CD4-positive, alpha-beta T cell (primary cell): ENCODE data around the gene AHRR. TPM values are rescaled to one million over a fixed set of nuclear protein-coding genes. Genes with fewer than 3 reads are reported as not detected.

Experiments
- ATAC-seq: fragments of 200-7000 bp; cut with Tn5 transposase; one replicate; pipeline ENCODE4 v1.10.0; 2022; ENCODE audit warnings: mild to moderate bottlenecking; ENCODE audit not compliant: poor library complexity
- CTCF ChIA-PET: fragments of 350-600 bp; sonication (Branson Sonifier 250); formaldehyde crosslinking; loops from one replicate; lab custom pipeline; 2021; ENCODE audit warnings: antibody characterized with exemption, inconsistent platforms; lab: Charles Lee
- POLR2A ChIA-PET: fragments of 350-600 bp; sonication (Branson Sonifier 250); formaldehyde crosslinking; loops from one replicate; lab custom pipeline; 2021; ENCODE audit warnings: antibody characterized with exemption, inconsistent platforms; lab: Charles Lee
- DNase-seq, 14 experiments: peaks; one replicate each; pipeline ENCODE4 v3.0.0-alpha.2; 2013 to 2020; ENCODE audit warnings: mixed read lengths in 2 of 14
- H3K27ac ChIP-seq, 2 donors: one replicate each; pipeline versions ENCODE4 v1.5.1 to v1.7.0; 2013; ENCODE audit warnings: low read length in 2 of 2, low read depth in 1 of 2, mild to moderate bottlenecking in 1 of 2
- H3K27me3 ChIP-seq, 2 experiments: 1 replicate in 1 of 2; 2 replicates in 1 of 2; pipeline versions ENCODE4 v1.6.1 to v1.7.0; 2013; ENCODE audit warnings: low read length in 2 of 2, control low read depth in 1 of 2, mild to moderate bottlenecking in 1 of 2, moderate library complexity in 1 of 2; ENCODE audit not compliant: insufficient read depth in 2 of 2, control insufficient read depth in 1 of 2
- H3K36me3 ChIP-seq: one replicate; pipeline ENCODE4 v1.6.1; 2013; ENCODE audit warnings: low read length, control low read depth; ENCODE audit not compliant: insufficient read depth
- H3K4me1 ChIP-seq: one replicate; pipeline ENCODE4 v1.6.1; 2013; ENCODE audit warnings: low read length, control low read depth; ENCODE audit not compliant: insufficient read depth
- H3K4me3 ChIP-seq: one replicate; pipeline ENCODE4 v1.5.1; 2013; ENCODE audit warnings: mild to moderate bottlenecking, low read length, moderate library complexity
- H3K9me3 ChIP-seq, 2 experiments: 1 replicate in 1 of 2; 2 replicates in 1 of 2; pipeline versions ENCODE4 v1.6.1 to v1.7.0; 2013; ENCODE audit warnings: low read length in 2 of 2, mild to moderate bottlenecking in 2 of 2, control low read depth in 1 of 2, moderate library complexity in 1 of 2; ENCODE audit not compliant: control insufficient read depth in 1 of 2, insufficient read depth in 1 of 2
- H3K27ac Mint-ChIP-seq: one replicate; pipeline ENCODE4 v1.8.0; 2020; ENCODE audit warnings: mixed read lengths
- H3K27me3 Mint-ChIP-seq: one replicate; pipeline ENCODE4 v1.8.0; 2021; ENCODE audit warnings: mixed read lengths
- H3K36me3 Mint-ChIP-seq: one replicate; pipeline ENCODE4 v1.8.0; 2021; ENCODE audit warnings: low read depth, mixed read lengths
- H3K4me1 Mint-ChIP-seq: one replicate; pipeline ENCODE4 v1.8.0; 2021; ENCODE audit warnings: low read depth, mixed read lengths
- H3K4me3 Mint-ChIP-seq: one replicate; pipeline ENCODE4 v1.8.0; 2020; ENCODE audit warnings: mild to moderate bottlenecking, mixed read lengths
- H3K9me3 Mint-ChIP-seq: one replicate; pipeline ENCODE4 v1.8.0; 2020; ENCODE audit warnings: mixed read lengths
- CTCF ChIP-seq: fragments of 200-600 bp; IDR thresholded peaks from one replicate; pipeline ENCODE4 v1.8.0; 2022; ENCODE audit warnings: antibody characterized with exemption, mild to moderate bottlenecking
- intact Hi-C, 2 experiments: fragments of 100-400 bp; cut with DNase I in 1 of 2; cut with micrococcal nuclease in 1 of 2; formaldehyde crosslinking; loops; one replicate each; pipeline versions ENCODE4 v1.15.1 to v1.9.0; 2023 to 2025; cut with DNase I, micrococcal nuclease
- total RNA-seq, 174 experiments: library from RNA in 2 of 174; stranded (reverse) in 2 of 174; gene quantifications; one replicate each; pipeline ENCODE4 v1.2.3 and lab custom pipeline; 2021 to 2026

The AHRR gene
- total RNA-seq, 2 experiments from 2014 or later, result 0.45 to 0.63 TPM

- H3K27me3 ChIP-seq, result peaks cover 0 to 3% of the 10 kb centered on the region in 2 experiments
- peaks cover 9% of the 10 kb centered on the region for H3K4me1 ChIP-seq
- no peaks in the 10 kb centered on the region for H3K9me3 ChIP-seq
- H3K27ac Mint-ChIP-seq, result no peak overlapping the region
- intact Hi-C loops, result no loop called here
- DNase-seq (no peak), ATAC-seq (no peak)
- ChIA-PET CTCF (no interaction called here), POLR2A (no interaction called here)
- no peak overlapping the region for H3K4me3 Mint-ChIP-seq
- H3K27me3 Mint-ChIP-seq, result peaks cover 6% of the 10 kb centered on the region
- no peak for TF ChIP-seq CTCF
- H3K36me3 Mint-ChIP-seq, result no peaks in the 10 kb centered on the region
- H3K36me3 ChIP-seq, result no peaks in the 10 kb centered on the region
- no peaks in the 10 kb centered on the region for H3K4me1 Mint-ChIP-seq
- no peak overlapping the region for H3K4me3 ChIP-seq
- H3K27ac ChIP-seq, result no peak overlapping the region
- no peaks in the 10 kb centered on the region for H3K9me3 Mint-ChIP-seq
These were observed 12.4 kb downstream of the AHRR start for GRCh38 chr5:333945-334344.

- Histone ChIP-seq H3K27me3 (no peaks in the 10 kb centered on the region), H3K9me3 (no peaks in the 10 kb centered on the region), H3K36me3 (no peaks in the 10 kb centered on the region), H3K4me3 (no peak overlapping the region), H3K27ac (no peak overlapping the region), H3K4me1 (peaks cover 9% of the 10 kb centered on the region)
- H3K9me3 Mint-ChIP-seq, result no peaks in the 10 kb centered on the region
- POLR2A ChIA-PET, result no interaction called here
- ATAC-seq, result no peak
- DNase-seq, result no peak
- intact Hi-C loops, result no loop called here
- H3K27me3 Mint-ChIP-seq, result no peaks in the 10 kb centered on the region
- CTCF ChIA-PET, result no interaction called here
- no peak overlapping the region for H3K4me3 Mint-ChIP-seq
- H3K4me1 Mint-ChIP-seq, result no peaks in the 10 kb centered on the region
- no peak for TF ChIP-seq CTCF
- H3K36me3 Mint-ChIP-seq, result no peaks in the 10 kb centered on the region
- H3K27ac Mint-ChIP-seq, result no peak overlapping the region
These were observed 13.6 kb downstream of the AHRR start for GRCh38 chr5:334903-335739.

GRCh38 chr5:335740-336038 is 14.2 kb downstream of the AHRR start:
- ChIA-PET CTCF (no interaction called here), POLR2A (no interaction called here)
- H3K9me3 ChIP-seq, result no peaks in the 10 kb centered on the region
- H3K27ac ChIP-seq, result no peak overlapping the region
- H3K36me3 ChIP-seq, result no peaks in the 10 kb centered on the region
- H3K4me3 Mint-ChIP-seq, result no peak overlapping the region
- no peaks in the 10 kb centered on the region for H3K4me1 Mint-ChIP-seq
- H3K4me1 ChIP-seq, result peaks cover 9% of the 10 kb centered on the region
- no peak for TF ChIP-seq CTCF
- ATAC-seq (no peak), DNase-seq (no peak)
- no peak overlapping the region for H3K4me3 ChIP-seq
- no peaks in the 10 kb centered on the region for H3K27me3 Mint-ChIP-seq
- H3K27ac Mint-ChIP-seq, result no peak overlapping the region
- no peaks in the 10 kb centered on the region for H3K9me3 Mint-ChIP-seq
- intact Hi-C loops, result no loop called here
- H3K36me3 Mint-ChIP-seq, result no peaks in the 10 kb centered on the region
- no peaks in the 10 kb centered on the region for H3K27me3 ChIP-seq
